Activated CD4-positive, alpha-beta T cell treated with anti-CD3 and anti-CD28 coated beads, Interleukin-2, amount 50 U/mL, for 24 hours (primary cell): Measurements from ENCODE around the gene APP.
"Not testable (repeated sequence)": the region's sequence is repeated elsewhere in the genome, so short reads cannot be mapped to it uniquely, and the experiment has no call there.

Experiments used
- DNase-seq, 2 donors: peaks; one replicate each; pipeline ENCODE4 v3.0.0-alpha.2; 2020; ENCODE audit warnings: low read depth in 1 of 2, low spot score in 1 of 2

Gene APP

DNA sequence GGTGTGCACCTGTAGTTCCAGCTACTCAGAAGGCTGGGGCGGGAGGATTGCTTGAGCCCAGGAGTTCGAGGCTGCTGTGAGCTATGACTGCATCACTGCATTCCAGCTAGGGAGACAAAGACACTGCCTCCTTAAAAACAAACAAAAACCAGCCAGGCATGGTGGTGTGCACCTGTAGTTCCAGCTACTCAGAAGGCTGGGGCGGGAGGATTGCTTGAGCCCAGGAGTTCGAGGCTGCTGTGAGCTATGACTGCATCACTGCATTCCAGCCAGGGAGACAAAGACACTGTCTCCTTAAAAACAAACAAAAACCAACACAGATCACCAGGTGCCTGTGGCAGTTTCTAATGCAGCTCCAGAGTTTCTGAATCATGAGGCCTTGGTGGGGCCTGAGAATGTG is 147.2 kb downstream of the APP start:
- not testable (repeated sequence) for DNase-seq

DNA sequence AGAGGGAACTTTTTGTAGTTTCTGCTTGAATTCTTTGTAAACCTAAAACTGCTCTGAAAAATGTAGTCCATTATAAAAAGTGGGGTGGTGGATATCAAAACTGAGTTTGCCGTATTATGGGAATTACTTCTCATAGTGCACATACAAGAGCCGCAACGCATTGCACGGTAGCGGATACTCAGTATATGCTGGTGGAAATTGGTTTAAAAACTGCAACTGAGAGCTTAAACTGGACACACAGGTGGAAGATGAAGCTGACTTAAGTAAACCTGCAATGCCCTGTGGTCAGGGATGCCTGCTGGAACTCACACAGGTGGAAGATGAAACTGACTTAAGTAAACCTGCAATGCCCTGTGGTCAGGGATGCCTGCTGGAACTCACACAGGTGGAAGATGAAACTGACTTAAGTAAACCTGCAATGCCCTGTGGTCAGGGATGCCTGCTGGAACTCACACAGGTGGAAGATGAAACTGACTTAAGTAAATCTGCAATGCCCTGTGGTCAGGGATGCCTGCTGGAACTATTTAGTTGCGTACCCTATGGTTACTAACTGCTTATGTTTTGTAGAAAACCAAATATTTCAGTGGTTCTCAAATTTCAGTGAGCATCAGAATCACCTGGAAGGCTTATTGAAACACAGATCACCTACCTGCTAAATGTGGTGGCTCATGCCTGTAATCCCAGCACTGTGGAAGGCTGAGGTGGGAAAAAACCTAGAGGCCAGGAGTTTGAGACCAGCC is 147.8 kb downstream of the APP start:
- not testable (repeated sequence) for DNase-seq

DNA sequence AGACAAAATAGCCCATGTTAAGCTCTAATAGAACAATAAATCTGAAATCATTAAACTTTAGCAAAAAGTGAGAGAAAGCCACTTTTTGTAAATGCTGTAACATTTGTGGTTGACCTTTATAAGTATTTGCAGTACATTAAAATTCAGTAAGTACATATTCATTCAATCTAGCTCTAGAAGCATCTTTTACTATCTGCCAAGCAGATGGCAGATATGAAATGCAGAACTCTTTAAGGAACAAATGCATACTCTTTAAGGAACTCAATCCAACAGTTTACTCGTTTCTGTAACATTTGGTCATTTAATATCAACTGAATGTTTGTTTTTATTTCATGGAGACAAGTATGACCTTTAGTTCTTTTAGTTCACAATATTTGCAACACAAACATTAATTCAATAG is 150.1 kb downstream of the APP start:
- no peak for DNase-seq

DNA sequence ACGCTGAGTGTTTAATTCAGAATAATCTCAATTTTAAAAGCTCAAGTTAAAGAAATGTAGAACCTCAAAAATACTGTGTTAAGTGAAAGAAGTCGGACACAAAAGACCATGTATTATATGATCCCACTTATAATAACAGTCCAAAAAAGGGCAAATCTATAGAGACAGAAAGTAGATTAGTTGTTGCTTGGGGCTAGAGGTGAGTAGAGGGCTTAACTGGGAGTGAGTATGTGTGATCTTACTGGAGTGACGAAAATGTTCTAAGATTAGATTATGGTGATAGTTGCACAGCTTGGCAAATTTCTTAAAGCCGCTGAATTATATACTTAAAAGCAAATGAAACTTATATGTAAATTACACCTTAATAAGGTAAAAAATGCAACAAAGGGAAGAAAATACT is 150.5 kb downstream of the APP start:
- DNase-seq = no peak

DNA sequence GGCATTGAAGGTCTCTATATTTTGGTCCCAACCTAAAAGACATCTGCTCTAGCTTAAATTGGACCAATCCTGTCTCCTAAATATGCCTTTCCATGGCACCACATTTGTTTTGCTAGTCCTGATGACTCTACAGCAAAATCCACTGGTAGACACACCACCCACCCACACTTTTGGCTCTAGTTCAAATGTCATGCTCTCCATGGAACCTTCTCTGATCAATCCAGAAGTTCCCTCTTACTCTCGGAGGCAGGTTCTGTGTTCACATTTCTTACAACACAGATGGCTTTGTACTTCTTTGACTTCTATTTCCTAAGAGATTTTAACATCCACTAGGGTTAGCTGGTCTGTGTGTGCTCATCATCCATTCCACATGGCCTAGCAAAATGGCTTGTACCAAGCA is 151.3 kb downstream of the APP start:
- no peak for DNase-seq

DNA sequence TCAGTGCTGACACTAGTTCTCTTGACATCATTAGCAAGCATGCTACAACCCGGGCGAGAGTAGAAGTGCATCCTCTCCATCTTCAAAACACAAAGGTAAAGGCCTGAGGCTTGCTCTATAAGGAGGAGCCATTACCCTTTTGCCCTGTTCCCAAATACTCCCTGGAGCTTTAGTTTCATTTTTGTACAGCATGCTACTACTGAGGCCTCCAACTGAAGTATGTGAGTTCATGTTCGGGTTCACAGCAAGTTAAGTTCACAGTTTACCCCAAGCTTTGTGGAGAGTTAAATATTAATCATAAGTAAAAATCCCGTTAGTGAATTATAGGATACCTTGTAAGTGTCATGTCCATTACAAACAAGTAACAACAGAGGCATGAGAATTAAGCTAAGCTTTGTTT is 156.6 kb downstream of the APP start:
- no peak for DNase-seq

DNA sequence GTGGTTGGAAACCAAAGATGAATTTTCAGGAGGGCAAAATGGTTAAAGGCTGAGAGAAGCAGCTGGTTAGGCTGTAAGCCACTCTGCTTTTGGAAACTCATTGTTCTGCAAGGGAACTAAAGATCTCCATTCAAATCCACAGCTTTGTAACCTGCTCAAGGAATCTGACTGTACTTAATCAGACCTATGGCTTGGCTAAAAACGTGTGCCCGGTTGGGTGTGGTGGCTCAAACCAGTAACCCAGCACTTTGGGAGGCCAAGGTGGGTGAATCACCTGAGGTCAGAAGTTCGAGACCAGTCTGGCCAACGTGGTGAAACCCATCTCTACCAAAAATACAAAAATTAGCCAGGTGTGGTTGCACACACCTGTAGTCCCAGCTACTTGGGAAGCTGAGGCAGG is 158.1 kb downstream of the APP start:
- DNase-seq = not testable (repeated sequence)

DNA sequence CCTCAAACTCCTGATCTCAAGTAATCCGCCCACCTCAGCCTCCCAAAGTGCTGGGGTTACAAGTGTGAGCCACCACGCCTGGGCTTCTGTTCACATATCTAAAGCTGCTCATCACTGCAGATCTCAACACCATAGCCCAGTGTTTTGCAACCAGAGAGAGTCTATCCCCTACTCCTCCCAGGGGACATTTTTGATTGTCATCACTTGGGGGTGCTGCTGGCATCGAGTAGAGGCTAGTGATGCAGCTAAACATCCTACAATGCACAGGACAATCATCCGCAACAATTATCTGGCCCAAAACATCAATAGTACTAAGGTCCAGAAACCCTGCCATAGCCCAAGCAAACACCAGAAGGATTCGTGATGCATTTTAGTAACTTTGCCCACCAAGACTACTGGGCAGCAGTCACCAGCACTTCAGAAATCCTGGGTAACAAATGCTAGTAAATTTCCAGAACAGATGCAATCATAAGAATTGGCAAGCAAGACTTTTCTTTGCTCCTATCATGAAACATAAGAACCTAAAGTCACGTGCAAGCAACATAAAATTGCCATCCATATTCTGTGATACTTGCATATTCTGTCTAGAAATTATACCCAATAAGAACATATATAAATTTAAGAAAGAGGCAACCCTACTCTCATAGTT is 159.2 kb downstream of the APP start:
- no peak for DNase-seq

DNA sequence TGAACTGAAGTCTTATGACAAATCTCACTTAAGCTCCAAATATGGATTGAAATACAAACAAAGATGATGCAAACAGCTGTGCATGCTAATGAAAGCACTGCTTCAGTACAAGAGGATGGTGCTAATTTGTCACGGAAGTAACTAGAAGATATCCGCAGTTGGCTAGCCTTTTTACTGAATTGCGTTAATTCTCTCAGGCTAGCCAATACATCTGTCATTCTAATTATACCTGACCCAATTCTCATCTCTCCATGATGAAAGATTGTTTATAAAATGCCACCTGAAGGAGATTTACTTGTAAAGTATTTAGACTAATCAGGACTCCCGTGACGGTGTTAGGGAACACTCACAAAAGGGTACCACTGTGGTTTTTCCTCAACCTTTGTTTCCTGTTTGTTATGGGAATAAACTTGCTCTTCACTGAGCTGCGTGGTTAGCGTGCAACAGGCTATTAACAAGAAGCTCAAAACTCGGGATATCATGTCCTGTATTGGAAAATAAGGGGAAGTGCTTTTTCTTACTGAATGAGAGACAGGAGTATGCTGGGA is 162.5 kb downstream of the APP start:
- DNase-seq = no peak

DNA sequence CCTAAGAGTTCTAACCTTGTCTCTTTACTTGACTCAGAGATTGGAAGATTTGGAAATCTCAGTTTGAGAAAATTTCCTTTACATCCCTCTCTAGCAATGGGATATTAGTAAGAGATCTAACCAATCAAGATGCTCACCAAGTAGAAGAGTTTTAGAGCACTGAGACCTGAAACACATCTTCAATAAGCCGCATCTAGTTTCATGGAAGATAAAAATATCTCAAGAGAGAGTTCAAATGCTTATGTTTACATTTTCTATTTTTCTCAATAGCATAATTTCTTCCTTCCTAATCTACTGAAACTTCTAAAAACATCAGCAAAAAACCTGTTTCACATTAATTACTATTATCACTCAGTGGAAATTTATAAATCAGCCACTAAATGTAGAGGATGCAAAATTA is 165.1 kb downstream of the APP start:
- no peak for DNase-seq

DNA sequence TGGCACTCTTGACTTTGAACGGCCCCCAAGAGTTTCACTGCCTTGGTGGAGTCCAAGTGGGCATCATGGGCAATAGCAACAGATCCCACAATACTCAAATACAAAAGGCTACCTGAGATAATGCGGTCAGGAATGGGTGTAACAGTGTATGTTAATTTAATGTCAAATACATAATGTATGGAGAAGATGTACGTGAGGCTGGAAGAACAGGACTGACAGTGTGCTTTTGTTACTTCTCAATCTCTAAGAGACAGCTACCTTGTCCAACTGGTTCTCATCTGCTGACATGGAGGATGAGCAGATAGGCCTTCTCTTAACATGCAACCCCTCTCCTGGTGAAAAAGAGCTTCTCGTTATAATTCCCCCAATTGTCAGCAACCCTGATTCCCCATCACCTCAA is 167.2 kb downstream of the APP start:
- no peak for DNase-seq

DNA sequence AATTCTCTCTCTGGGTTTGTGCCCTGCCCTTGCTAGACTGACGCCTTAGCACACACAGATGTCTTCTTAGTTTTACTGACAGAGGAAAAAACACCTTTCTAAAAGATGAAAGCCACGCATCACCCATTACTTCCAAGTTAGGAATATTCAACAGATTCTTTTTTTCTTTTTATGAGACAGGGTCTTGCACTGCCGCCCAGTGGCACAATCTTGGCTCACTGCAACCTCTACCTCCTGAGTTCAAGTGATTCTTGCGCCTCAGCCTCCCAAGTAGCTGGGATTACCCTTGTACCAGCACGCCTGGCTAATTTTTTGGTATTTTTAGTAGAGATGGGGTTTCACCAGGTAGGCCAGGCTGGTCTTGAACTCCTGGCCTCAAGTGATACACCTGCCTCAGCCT is 169.2 kb downstream of the APP start:
- DNase-seq = no peak

DNA sequence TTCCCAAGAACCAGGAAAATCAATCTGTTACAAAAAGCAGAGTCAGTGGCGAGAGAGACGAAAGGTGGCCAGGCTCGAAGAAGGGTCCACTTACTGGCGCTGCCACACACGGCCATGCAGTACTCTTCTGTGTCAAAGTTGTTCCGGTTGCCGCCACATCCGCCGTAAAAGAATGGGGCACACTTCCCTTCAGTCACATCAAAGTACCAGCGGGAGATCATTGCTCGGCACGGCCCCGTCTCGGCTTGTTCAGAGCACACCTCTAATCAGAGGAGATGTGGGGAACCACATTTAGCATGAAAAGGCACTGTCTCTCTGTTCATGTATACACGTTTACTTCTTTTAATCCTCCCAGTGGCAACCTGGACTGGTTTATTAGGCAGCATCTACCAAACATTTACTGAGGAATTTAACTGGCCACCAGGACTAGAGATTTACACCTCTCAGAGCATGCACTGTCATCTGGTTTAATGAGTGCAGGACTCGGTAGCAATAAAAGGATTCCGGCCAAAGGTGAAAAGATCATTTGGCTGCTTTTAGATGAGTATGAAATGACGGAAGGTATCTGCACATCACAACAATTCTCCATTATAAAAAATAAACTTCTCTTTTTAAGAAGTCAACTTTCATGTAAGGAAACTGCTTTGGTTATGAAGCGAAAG is 170.5 kb downstream of the APP start:
- DNase-seq = no peak

DNA sequence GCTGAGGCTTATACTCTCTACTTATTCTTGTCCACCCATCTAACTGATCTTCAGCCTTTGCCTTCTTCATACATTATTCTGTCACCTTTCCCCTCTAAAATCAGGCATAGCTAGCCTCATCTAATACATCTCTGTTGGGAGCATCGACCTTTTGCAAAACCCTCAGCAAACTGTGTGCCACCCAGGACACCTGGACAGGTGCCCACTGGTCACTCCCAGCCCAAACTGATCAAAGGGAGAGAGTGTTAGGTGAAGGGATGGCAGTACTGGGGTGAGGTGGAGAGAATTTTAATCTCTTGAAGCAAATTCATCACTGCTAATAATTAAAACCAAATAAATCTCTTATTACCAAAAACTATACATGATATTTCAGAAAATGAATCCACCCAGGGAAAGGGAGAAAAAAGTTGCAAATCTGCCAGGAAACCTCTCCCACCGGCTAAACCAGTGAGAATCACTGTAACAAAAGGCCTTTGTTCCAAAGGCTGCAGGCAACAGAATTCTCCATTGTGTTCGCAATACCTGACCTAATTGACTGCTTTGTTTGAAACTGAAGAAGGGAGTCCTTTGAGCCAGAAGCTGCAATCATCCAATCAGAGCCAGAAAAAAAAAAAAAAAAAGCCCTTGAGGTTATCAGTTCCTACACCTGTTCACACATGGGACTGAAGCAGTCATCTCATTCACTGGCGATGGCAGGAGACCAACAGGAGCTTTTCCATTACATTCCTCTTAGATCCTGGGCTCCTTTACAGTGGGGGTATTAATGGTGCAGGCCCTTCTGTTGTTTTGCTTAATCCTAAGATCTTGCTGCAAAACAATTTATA is 172.6 kb downstream of the APP start:
- no peak for DNase-seq

DNA sequence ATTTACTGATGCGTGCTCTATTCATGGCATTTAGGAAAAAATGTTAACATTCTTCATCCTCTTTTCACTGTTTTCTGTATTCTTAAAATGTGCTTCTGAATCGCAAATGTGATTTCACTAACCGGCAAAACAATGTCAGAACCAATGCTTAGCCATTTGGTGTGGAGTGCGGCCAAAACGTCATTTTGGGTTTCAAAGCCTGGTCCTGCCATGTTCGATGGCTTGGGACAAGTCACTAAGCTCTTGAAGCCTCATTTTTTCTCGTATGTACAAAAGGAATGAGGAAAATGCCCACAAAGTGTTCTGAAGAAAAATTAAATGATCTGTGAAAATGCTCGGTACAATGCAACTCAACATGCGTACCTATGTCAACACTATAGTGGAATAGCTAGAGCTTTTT is 175.3 kb downstream of the APP start:
- DNase-seq = no peak

DNA sequence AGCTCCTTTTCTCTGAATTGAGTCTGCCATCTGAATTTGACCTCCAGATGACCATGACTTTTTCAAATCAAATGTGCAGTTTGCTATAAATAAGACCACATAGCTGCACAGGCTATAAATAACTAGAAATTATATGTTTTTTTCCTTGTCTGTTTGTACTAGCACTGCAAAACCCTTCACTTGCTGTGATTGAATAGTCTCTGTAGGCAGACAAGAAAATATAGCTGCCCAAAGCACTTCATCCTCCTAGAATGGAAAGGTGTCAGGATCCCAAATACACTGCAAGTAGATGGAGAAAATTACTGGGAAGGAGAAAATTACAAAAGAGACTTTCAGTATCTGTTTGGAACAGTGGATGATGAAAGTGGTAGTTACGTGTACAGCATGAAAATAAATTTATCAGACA is 175.8 kb downstream of the APP start:
- no peak for DNase-seq

DNA sequence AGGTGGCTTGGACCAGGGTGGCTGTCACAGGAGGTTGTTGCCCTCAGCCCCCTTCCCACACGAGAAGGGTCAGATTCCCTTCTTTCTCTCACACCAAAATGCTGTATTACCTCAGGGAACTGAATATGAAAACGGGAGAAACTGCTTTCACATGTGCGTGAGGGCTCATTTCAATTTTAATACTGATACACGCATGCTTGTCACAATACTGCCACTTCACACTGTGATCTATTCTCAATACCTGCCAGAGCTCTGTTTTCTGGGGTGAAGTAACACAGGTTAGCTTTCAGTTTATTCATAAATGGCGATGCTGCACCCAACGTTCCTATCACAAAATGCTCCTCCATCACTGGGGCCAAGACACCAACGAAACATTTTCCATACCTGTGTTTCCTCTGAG is 181.8 kb downstream of the APP start:
- DNase-seq = no peak

DNA sequence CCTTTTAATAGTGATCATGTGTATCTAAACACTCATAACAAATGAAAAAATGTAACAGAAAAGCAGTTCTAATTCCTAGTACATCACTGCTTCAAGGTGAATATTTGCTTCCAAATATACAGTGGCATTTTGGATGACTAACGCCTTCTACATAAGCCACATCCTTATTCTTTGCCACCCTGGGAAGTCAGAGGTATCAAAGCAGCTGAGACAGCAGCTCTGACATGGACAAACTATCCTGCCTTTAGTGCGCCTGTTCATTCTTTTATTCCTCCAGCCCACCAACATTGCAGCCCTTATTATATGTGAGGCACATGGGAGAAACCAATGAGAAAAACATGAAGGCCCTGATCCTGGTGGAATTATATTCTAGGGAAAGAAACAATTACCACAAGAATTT is 183.0 kb downstream of the APP start:
- no peak for DNase-seq

DNA sequence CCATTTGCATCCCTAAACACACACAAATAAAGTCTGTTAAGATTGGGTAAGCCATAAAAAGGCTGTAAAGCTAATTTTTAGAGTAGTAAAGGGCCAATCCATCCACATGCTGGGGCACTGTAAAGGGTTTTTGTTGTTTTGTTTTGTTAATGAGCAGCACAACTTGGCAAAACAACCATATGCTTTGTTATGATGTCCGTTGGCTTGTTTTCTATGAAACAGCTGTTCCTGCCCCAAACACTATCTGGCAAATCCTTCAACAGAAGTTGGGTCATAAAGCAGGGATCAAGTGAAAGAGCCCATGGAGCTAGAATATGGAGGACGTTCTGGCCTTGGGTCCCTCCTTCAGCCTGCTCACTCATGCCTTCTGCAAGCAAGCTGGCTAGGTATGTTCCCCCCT is 183.6 kb downstream of the APP start:
- DNase-seq = no peak

DNA sequence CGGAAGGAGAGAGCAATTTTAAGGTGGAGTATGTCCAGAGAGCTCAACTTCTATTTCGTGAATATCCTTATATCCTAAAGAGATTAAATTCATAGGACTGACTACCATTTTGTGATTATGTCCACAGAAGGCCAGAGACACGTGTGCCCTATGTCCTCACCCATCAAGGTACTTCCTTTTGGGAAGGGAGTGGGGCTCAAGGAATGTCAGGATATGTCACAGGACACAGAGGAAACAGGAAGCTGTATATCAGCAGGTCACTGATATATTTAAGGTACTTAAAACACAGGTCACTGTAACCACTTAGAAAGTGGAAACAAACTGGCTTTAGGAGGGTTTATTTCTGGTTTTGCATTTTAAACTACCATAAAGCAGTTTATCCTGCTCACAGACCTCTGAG is 184.6 kb downstream of the APP start:
- no peak for DNase-seq

DNA sequence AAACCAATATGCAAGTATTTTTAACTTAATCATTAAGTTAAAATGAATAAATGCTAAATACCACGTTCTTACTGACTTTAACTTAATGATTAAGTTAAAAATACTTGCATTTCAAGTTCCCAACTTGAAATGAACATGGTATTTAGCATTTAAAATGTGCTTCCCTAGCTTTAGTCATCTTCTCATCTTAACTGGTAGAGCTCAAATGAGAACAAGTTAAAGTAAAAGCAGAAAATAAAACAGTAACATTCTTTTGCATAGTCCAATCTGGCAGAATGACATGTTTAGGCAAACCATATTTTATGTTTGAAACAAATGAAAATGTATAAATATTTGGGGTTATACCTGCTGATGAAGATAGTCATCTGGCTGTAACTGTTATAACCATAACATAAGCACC is 186.0 kb downstream of the APP start:
- no peak for DNase-seq
